Measurements from ENCODE around the gene STAM2. TPM values are rescaled to one million over a fixed set of nuclear protein-coding genes. Genes with fewer than 3 reads are reported as not detected.

STAM2 gene
- total RNA-seq, 1 experiment from 2014 or later = 24.4 TPM

DNA sequence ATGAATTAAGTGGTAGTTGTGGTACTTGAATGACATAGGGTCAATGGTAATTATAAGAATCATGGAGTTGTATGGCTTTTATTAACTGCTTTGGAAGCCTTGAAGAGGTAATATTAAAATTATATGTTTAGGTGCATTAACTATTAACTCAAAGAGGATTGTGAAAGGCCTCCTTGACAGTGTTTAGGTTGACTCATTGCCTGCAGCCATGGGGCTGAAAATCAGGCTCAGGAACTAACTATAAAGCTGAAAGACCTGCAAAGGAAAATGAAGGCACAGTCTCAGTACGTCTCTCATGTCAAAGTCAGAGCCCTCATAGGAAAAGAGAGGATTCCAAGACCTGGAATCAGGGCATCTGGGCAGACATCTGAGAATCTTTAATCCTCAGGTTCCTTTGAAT, 107.7 kb downstream of the STAM2 start:
- no peak for DNase-seq
- Mint-ChIP-seq H3K27ac (ENCODE audit: unreplicated experiment) (no peak overlapping the region), H3K4me1 (ENCODE audit: low read depth, unreplicated experiment) (no peaks in the 10 kb centered on the region), H3K36me3 (ENCODE audit: insufficient read depth, unreplicated experiment) (no peaks in the 10 kb centered on the region), H3K4me3 (ENCODE audit: unreplicated experiment) (no peak overlapping the region), H3K27me3 (ENCODE audit: insufficient read depth, unreplicated experiment) (peaks cover 4% of the 10 kb centered on the region), H3K9me3 (ENCODE audit: unreplicated experiment) (no peaks in the 10 kb centered on the region)
- ChIA-PET POLR2A (no interaction called here), CTCF (no interaction called here)
- intact Hi-C loops (cut with micrococcal nuclease; ENCODE audit: unreplicated experiment) = no loop called here
- H3K4me3 ChIP-seq (ENCODE audit: low read depth, low read length) = no peak overlapping the region
- TF ChIP-seq, protein P1, sequence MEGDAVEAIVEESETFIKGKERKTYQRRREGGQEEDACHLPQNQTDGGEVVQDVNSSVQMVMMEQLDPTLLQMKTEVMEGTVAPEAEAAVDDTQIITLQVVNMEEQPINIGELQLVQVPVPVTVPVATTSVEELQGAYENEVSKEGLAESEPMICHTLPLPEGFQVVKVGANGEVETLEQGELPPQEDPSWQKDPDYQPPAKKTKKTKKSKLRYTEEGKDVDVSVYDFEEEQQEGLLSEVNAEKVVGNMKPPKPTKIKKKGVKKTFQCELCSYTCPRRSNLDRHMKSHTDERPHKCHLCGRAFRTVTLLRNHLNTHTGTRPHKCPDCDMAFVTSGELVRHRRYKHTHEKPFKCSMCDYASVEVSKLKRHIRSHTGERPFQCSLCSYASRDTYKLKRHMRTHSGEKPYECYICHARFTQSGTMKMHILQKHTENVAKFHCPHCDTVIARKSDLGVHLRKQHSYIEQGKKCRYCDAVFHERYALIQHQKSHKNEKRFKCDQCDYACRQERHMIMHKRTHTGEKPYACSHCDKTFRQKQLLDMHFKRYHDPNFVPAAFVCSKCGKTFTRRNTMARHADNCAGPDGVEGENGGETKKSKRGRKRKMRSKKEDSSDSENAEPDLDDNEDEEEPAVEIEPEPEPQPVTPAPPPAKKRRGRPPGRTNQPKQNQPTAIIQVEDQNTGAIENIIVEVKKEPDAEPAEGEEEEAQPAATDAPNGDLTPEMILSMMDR (IDR thresholded peaks at IDR 0.05; ENCODE audit: insufficient read depth in 1 of 2, low read depth in 1 of 2, low read length in 1 of 2, severe bottlenecking in 1 of 2, unreplicated experiment in 1 of 2) = no peak
- H3K27me3 ChIP-seq (replicated peaks; ENCODE audit: control insufficient read depth, insufficient read depth, low read length) = no peaks in the 10 kb centered on the region
- H3K4me1 ChIP-seq = no peaks in the 10 kb centered on the region
- no peaks in the 10 kb centered on the region for H3K36me3 ChIP-seq (ENCODE audit: control insufficient read depth, insufficient read depth, low read length)
- no peaks in the 10 kb centered on the region for H3K9me3 ChIP-seq
- no TSS peak for BruUV-seq (replicated peaks)

Other genes starting within 250 kb of the STAM2 start
- 1.00 and 1.0 TPM in 2 replicates for gene CACNB4, start 76.7 kb downstream of the STAM2 start, total RNA-seq (2022)
- gene FMNL2, start 159.4 kb upstream of the STAM2 start, total RNA-seq (2022) = 38.0 and 38.2 TPM in 2 replicates

Data from Caco-2 (cell line).